HepG2 (cell line): ENCODE results near the gene IL17RC. TPM values are rescaled to one million over a fixed set of nuclear protein-coding genes. Genes with fewer than 3 reads are reported as not detected.

Source experiments
- DZIP1 ChIP-seq: sonication (generic); formaldehyde crosslinking; IDR thresholded peaks from 2 replicates; pipeline ENCODE4 v1.5.0; 2020; ENCODE audit warnings: mild to moderate bottlenecking, missing genetic modification reagents
- HDAC1 ChIP-seq: sonication (generic); formaldehyde crosslinking; IDR thresholded peaks from 2 replicates; pipeline ENCODE4 v1.5.1; 2020; ENCODE audit warnings: mild to moderate bottlenecking, missing genetic modification reagents
- NCOA1 ChIP-seq: sonication (generic); formaldehyde crosslinking; IDR thresholded peaks from 2 replicates; pipeline ENCODE4 v1.9.0; 2021; ENCODE audit warnings: missing genetic modification reagents
- NR2F2 ChIP-seq: IDR thresholded peaks from 2 replicates; pipeline ENCODE4 v1.6.1; 2012; ENCODE audit warnings: low read depth, inconsistent platforms, borderline replicate concordance
- PLRG1 ChIP-seq: fragments of 450-650 bp; conservative IDR thresholded peaks from 2 replicates; pipeline ENCODE4 v1.6.1; 2016
- POLR2AphosphoS2 ChIP-seq: IDR thresholded peaks from 2 replicates; pipeline ENCODE4 v1.6.1; 2011; ENCODE audit warnings: low read depth, low read length, improper control_type of control experiment
- SNAI1 ChIP-seq: sonication (generic); formaldehyde crosslinking; IDR thresholded peaks from 2 replicates; pipeline ENCODE4 v1.5.0; 2020; ENCODE audit warnings: mild to moderate bottlenecking, missing genetic modification reagents, borderline replicate concordance
- SRSF1 ChIP-seq: fragments of 200-400 bp; formaldehyde crosslinking; optimal IDR thresholded peaks from 2 replicates; pipeline ENCODE3; 2017; ENCODE audit warnings: mild to moderate bottlenecking, low read depth, low read length, moderate library complexity
- TEAD3 ChIP-seq: optimal IDR thresholded peaks from 2 replicates; pipeline ENCODE3; 2016; ENCODE audit warnings: borderline replicate concordance
- ZBTB20 ChIP-seq: sonication (generic); formaldehyde crosslinking; IDR thresholded peaks from 2 replicates; pipeline ENCODE4 v1.8.1; 2023; ENCODE audit warnings: missing genetic modification reagents, low read depth, mild to moderate bottlenecking, borderline replicate concordance
- ZFP62 ChIP-seq: sonication (generic); formaldehyde crosslinking; IDR thresholded peaks from 2 replicates; pipeline ENCODE4 v1.4.0; 2020; ENCODE audit warnings: missing genetic modification reagents
- ZHX2 ChIP-seq, 2 experiments: sonication (generic) in 1 of 2; formaldehyde crosslinking in 1 of 2; IDR thresholded peaks; 2 replicates each; pipeline versions ENCODE4 v1.6.1 to v1.9.0; 2014 to 2022; ENCODE audit warnings: antibody characterized with exemption in 1 of 2, borderline replicate concordance in 1 of 2, inconsistent platforms in 1 of 2, low read depth in 1 of 2, missing genetic modification reagents in 1 of 2
- ZNF44 ChIP-seq: sonication (generic); formaldehyde crosslinking; IDR thresholded peaks from 2 replicates; pipeline ENCODE4 v1.5.1; 2020; ENCODE audit warnings: mild to moderate bottlenecking, missing genetic modification reagents
- ZNF460 ChIP-seq: sonication (generic); formaldehyde crosslinking; IDR thresholded peaks from 2 replicates; pipeline ENCODE4 v1.5.1; 2020; ENCODE audit warnings: missing genetic modification reagents, mild to moderate bottlenecking, borderline replicate concordance
- ZNF550 ChIP-seq: sonication (generic); formaldehyde crosslinking; IDR thresholded peaks from 2 replicates; pipeline ENCODE4 v1.4.0; 2020; ENCODE audit warnings: mild to moderate bottlenecking, missing genetic modification reagents, borderline replicate concordance
- ZNF557 ChIP-seq: sonication (generic); formaldehyde crosslinking; IDR thresholded peaks from 2 replicates; pipeline ENCODE4 v1.4.0; 2020; ENCODE audit warnings: missing genetic modification reagents
- polyA plus RNA-seq, 8 experiments: library from polyadenylated mRNA; depleted of rRNA in 3 of 8; stranded (reverse) in 7 of 8; unstranded in 1 of 8; fragments of >200 nt; fragmentation: Illumina TruSeq in 4 of 8; extraction: Trizol in 4 of 8; gene quantifications; 2 replicates each; pipeline versions ENCODE4 v1.2.1 to v1.2.3, GENCODE V29; 2011 to 2016; ENCODE audit warnings: low read depth in 4 of 8, missing spikeins in 1 of 8, mixed read lengths in 1 of 8; ENCODE audit not compliant: insufficient read depth in 1 of 8
- total RNA-seq, 5 experiments: library from RNA; depleted of rRNA; stranded (reverse); fragments of >200 nt; fragmentation: Illumina TruSeq; extraction: Trizol; gene quantifications; 2 replicates each; pipeline ENCODE4 v1.2.3, GENCODE V29; 2016; ENCODE audit warnings: low read depth in 1 of 5
- TF ChIP-seq, protein P1 (sequence below): IDR thresholded peaks from 2 replicates; pipeline ENCODE4 v1.6.1; 2016; ENCODE audit warnings: low read depth, borderline replicate concordance
- TF ChIP-seq, protein P2 (sequence below): sonication (generic); formaldehyde crosslinking; IDR thresholded peaks from 2 replicates; pipeline ENCODE4 v1.5.1; 2020; ENCODE audit warnings: mild to moderate bottlenecking, missing genetic modification reagents, borderline replicate concordance

The IL17RC gene
- total and polyA plus RNA-seq, 2 of the 13 experiments (the other 11 are each of a cell fraction or from before 2014, with no cell fraction given): 20.7 to 24.0 TPM

DNA sequence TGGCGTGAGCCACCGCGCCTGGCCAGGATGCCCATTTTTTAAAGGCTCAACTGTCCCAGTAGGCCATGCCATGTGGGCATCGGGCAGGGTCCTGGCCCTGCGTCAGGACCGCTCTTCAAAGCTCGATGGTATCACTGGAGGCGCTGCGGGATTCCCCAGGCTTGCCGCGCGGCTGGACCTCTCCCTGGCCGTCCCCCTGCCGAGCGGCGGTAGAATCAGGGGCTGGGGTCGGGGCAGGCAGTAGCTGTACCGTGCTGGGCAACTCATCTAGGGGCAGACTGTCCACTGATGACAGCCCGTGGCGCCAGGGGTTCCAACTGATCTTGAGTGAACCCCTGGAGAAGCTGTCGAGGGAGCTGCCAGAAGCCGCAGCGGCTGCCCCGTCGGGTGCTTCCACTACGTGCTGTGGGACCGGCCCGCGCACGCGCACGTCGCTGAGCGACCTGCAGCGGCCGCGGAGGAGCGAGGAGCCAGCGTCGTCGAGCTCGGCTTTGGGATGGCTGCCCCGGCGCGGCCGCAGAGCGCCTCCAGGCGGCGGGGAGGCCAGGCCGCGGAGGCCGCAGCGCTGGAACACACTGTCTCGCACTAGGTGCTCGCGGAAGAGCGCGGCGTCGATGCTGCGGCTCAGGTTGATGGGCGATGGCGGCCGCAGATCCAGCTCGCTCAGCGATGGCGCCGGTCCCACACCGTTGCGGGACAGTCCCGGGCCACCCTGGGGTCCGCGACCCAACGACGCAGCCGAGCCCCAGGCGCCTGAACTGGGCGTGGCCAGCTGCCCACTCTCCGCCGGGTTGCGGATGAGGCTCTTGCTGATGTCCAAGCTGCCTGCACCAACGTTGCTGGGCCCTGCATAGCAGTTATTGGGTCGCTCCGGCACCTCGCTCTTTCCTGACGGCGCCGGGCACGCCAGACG, 29.5 kb downstream of the IL17RC start (continued):
- TF ChIP-seq ZHX2 (IDR thresholded peaks at IDR 0.05; ENCODE audit: low read depth) (0 out of 2 replicates have a peak, but pooled peaks have one; percentile 42), ZHX2 (CRISPR knock-in tag; IDR thresholded peaks at IDR 0.05; ENCODE audit: borderline replicate concordance) (no peak; the same call in 1 of the 2 replicates), SRSF1 (no peak), PLRG1 (no peak), ZNF557 (CRISPR knock-in tag) (no peak), SNAI1 (CRISPR knock-in tag) (no peak), DZIP1 (CRISPR knock-in tag) (0 out of 2 replicates have a peak, but pooled peaks have one; percentile 9), ZBTB20 (CRISPR knock-in tag) (no peak; the same call in 1 of the 2 replicates), NR2F2 (no peak), ZNF44 (CRISPR knock-in tag) (no peak), HDAC1 (CRISPR knock-in tag) (peak; percentile 56), TEAD3 (CRISPR knock-in tag) (peak; percentile 34), POLR2AphosphoS2 (no peak), ZNF550 (CRISPR knock-in tag) (peak; percentile 75; the same call in 1 of the 2 replicates), ZNF460 (CRISPR knock-in tag) (no peak), NCOA1 (CRISPR knock-in tag) (peak; percentile 97), ZFP62 (CRISPR knock-in tag) (no peak)
- TF ChIP-seq, protein P1, sequence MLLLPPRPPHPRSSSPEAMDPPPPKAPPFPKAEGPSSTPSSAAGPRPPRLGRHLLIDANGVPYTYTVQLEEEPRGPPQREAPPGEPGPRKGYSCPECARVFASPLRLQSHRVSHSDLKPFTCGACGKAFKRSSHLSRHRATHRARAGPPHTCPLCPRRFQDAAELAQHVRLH: no peak
- TF ChIP-seq, protein P2, sequence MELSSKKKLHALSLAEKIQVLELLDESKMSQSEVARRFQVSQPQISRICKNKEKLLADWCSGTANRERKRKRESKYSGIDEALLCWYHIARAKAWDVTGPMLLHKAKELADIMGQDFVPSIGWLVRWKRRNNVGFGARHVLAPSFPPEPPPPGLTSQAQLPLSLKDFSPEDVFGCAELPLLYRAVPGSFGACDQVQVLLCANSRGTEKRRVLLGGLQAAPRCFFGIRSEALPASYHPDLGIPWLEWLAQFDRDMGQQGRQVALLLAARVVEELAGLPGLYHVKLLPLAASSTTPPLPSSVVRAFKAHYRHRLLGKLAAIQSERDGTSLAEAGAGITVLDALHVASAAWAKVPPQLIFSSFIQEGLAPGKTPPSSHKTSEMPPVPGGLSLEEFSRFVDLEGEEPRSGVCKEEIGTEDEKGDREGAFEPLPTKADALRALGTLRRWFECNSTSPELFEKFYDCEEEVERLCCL (CRISPR knock-in tag): no peak
